HG02970 (cell line): ENCODE data around the gene PLPP3.
"Not testable (repeated sequence)": the region's sequence is repeated elsewhere in the genome, so short reads cannot be mapped to it uniquely, and the experiment has no call there.

Experiments
- ATAC-seq: cut with Tn5 transposase; IDR thresholded peaks from one replicate; pipeline ENCODE4 v1.9.1; 2021; ENCODE audit warnings: mild to moderate bottlenecking, moderate library complexity, moderate number of reproducible peaks; ENCODE audit not compliant: unreplicated experiment, low FRiP score

The PLPP3 gene

DNA sequence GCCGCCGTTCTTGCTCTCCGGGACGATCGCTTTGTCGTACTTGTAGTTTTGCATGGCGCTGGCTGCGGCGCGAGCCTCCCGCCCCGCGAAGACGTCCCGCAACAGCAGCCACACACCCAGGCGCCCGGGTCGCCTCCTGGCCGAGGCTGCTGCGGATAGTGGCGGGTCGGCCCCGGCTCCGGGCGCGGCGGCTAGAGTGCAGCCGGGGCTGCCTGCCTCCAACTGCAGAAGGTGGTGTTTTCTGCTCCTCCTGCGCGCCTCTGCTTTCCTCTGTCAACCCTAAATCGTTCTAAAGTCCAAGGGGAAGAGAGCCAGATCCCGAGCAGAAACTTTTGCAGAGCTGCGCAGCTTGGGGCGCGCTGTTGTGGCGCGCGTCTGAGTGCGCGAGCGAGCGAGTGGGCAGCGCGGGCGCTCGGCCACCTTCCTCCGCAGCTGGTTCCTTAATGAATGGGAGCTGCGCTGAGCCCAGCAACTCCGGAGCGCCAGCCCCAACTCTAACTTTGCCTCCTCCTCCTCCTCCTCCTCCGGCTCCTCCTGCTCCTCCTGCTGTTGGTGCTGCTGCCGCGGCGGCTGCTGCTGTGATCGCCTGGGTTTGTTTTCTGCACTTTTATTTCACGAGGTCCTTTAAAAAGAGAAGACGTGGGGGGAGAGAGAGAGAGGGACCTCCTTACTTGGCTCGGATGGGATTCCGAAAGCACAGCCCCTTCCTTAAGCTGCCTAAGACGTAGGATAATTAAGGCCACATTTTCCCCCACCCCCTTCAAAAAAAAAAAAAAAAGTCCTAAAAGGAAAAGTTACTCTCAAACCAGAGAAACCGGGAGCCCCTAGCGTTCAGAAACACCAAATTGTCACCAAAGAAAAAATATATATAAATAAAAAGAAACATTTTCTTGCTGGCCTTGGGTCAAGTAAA lies at the start of gene PLPP3:
Gene PLPP3, minus strand, starts transcription at position 601 of the 913 bp plus-strand sequence. Its CDS starts 547 bp downstream, at position 54.
- no peak for ATAC-seq

GRCh38 chr1:56627636-56628039 lies 48.3 kb upstream of the PLPP3 start:
- ATAC-seq = no peak

DNA sequence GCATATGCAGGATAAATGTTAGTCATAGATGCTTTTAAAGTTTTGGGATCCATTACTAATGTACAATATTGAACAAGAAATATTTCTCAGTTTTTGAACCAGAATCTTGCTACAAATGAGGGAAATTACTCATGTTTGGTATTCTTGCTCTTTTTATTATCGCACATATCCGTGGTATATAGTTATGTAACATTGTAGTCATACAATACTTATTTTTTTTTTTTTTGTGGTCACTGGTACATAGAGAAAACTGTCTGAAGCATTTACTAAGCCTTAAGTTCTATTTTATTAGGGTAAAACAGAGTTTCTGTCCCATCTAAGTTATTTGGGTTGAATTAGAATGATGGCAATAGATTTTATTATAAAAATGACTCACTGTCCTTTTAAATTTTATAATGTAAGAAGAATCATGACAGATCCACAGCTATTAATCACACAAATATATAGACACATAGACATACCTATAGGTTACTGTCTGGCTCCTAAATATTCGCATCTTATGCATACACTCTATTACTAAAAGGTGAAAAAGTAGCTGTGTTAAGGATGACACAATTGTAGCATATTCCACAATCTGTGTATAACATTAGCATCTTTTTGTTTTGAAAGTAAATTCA lies 47.8 kb upstream of the PLPP3 start:
- no peak for ATAC-seq

GRCh38 chr1:56626546-56626945 lies 47.2 kb upstream of the PLPP3 start:
- ATAC-seq = no peak

- no peak for ATAC-seq
These were observed 46.6 kb upstream of the PLPP3 start for GRCh38 chr1:56625819-56626440.

DNA sequence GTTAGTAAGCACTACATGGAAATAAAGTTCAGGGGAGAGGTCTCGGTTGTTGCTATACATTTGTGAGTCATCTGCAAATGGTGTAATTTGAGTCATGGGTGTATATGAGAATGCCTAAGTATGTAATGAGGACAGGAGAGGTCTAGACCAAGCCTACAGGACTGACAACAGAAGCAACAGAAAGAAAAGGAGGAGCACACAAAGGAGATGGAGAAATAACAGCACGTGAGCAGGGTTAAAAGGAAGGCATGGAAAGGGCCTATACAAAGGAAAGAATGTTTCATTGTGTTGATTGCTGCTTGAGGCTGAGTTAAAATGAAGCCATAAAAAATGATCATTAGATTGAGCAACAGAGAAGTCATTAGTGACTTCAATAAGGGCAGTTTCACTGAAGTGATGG lies 37.8 kb upstream of the PLPP3 start:
- no peak for ATAC-seq

GRCh38 chr1:56610770-56611169 lies 31.4 kb upstream of the PLPP3 start:
- ATAC-seq = not testable (repeated sequence)

- ATAC-seq = not testable (repeated sequence)
These were observed 30.7 kb upstream of the PLPP3 start for GRCh38 chr1:56610097-56610496.

DNA sequence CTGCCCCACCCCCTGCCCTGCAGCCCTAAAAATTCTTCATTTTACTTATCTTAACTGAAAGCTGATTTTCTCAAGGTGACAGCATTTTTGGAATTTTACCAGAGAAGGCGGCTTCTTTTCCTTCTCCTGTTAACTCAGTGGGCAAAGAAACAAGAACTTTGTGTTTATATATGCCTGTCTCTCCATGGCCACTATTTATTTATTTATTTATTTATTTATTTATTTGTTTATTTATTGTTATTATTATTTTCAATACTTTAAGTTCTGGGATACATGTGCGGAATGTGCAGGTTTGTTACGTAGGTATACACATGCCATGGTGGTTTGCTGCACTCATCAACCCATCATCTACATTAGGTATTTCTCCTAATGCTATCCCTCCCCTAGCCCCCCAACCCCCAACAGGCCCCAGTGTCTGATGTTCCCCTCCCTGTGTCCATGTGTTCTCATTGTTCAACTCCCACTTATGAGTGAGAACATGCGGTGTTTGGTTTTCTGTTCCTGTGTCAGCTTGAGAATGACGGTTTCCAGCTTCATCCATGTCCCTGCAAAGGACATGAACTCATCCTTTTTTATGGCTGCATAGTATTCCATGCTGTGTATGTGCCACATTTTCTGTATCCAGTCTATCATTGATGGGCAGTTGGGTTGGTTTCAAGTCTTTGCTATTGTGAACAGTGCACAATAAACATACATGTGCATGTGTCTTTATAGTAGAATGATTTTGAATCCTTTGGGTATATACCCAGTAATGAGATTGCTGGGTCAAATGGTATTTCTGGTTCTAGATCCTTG lies 16.2 kb upstream of the PLPP3 start:
- ATAC-seq = not testable (repeated sequence)

DNA sequence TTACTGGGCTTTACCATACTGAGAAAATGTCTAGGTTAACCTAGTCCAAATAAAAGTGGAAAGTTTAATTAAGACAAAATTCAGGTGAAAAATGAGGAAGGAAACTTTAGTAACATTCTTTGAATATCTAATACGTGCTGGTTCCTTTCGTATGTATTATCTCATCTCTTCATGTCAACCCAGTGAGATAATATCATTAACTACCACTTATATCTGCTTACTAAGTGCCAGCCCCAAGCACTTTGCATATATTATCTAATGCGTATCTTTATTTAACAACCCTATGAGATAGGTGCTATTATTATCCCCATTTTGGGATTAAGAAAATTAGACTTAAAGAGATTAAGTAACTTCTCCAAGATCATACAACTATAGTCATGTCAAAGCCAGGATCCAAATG lies 12.5 kb upstream of the PLPP3 start:
- ATAC-seq = no peak

- ATAC-seq = no peak
These were observed 11.2 kb upstream of the PLPP3 start for GRCh38 chr1:56590520-56591011.

- no peak for ATAC-seq
These were observed 10.0 kb upstream of the PLPP3 start for GRCh38 chr1:56589369-56589768.

GRCh38 chr1:56586502-56586901 lies 7.1 kb upstream of the PLPP3 start:
- no peak for ATAC-seq

DNA sequence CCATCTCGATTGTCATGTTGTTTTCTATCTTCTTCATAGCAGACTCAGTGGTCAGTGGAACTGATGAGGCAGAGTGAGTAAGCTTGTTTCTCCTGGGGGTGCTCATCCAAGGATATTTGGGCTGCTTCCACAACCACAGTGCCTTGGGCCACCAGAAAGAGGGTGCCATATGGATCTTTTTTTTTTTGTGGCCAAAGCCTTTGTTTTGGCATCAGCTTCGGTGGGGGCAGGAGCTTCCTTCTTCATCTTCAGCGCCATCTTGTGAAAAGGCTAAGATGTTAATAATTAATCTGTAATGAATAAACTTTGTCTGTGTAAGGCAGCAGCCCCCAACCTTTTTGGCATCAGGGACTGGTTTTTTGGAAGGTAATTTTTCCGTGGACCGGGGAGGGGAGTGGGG lies 6.6 kb upstream of the PLPP3 start:
- ATAC-seq = no peak

- no peak for ATAC-seq
These were observed 5.7 kb upstream of the PLPP3 start for GRCh38 chr1:56584910-56585528.

DNA sequence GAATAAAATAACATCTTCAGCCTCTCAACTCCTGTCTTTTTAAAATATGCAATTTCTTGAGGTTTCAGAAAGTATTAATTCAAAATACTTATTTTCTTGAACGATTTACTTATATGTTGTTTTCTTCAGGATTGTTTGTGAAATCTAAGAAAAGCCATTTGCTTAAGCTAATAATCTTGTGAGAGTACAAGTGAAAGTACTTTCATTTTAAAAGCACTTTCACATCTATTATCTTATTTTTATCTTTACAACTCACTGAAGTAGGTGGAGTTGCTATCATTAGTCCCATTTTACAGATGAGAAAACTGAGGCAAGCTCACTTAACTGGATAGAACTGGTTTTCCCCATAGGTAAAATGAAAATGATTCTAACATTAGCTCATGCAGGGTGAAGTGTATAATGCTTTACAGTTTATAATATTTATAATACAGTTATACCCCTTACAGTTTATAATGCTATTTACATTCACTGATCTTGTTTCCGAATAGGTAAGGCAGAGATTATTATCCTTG lies 4.7 kb upstream of the PLPP3 start:
- ATAC-seq = no peak

GRCh38 chr1:56580771-56581170 lies 1.4 kb upstream of the PLPP3 start:
- no peak for ATAC-seq

DNA sequence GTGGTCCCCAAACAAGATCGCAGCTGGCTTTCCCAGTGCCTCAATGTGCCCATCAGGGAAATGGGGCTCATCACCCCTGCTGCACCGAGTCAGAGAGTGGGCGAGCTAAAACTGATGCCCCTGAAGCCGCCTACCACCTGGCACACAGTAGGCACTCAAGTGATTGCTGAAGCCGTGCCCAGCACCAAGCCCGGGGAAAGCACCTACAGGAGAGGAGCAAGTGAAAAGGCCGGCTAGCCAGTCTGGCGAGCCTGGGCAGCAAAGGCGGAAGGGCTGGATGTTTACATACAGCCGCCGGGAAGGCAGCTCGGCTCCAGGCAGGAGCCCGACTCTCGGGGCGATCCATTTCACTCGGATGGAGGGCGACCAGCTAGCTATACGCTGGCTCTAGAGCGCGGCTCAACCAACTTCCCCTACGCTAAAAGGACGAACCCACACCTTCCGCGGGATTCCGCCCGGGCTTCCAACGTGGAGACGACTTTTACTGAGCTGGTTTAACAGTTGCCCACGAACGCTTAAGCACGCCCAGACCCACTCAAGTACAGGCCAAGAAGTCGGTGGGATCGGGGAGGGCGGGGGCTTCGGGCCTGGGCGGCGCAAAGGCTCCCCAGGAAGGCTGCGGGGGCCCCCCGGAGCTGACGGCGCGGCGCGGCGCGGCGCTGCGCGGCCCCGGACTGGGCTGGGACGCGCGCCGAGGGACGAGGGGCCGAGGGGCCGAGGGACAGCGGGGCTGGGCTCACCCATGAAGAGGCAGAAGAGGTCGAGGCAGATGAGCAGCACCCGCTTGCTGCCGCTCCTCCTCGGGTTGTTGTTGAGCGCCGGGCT lies 1.0 kb downstream of the PLPP3 start:
- no peak for ATAC-seq
